H1 (cell line): ENCODE measurements around the gene MACROD1. TPM values are rescaled to one million over a fixed set of nuclear protein-coding genes. Genes with fewer than 3 reads are reported as not detected.

Experiments used
- CTCF ChIA-PET: fragments of 300-600 bp; sonication (Branson Sonifier 250); formaldehyde crosslinking; loops from one replicate; lab custom pipeline; 2021; ENCODE audit not compliant: partially characterized antibody; lab: Charles Lee
- POLR2A ChIA-PET: fragments of 300-600 bp; sonication (Branson Sonifier 250); formaldehyde crosslinking; loops from one replicate; lab custom pipeline; 2021; ENCODE audit warnings: inconsistent platforms; ENCODE audit not compliant: partially characterized antibody; lab: Charles Lee
- DNase-seq, 2 experiments: peaks; one replicate each; pipeline versions ENCODE4 v3.0.0 to v3.0.0-alpha.2; 2010 to 2022; ENCODE audit warnings: low spot score in 2 of 2, low read depth in 1 of 2, mixed read lengths in 1 of 2
- FAIRE-seq: peaks from 2 replicates; lab custom pipeline; 2011; peaks lifted over from hg19 to GRCh38; lab: Jason Lieb, UNC
- H2AFZ ChIP-seq: 2 replicates; pipeline ENCODE4 v1.8.1; 2012; ENCODE audit warnings: low read length, inconsistent platforms
- H2AK5ac ChIP-seq: 2 replicates; pipeline ENCODE4 v1.6.1; 2013; ENCODE audit warnings: low read depth, low read length
- H2BK120ac ChIP-seq: replicated peaks from 2 replicates; pipeline ENCODE3; 2013; ENCODE audit warnings: low read depth, low read length, inconsistent platforms
- H2BK12ac ChIP-seq: 2 replicates; pipeline ENCODE4 v1.6.1; 2013; ENCODE audit warnings: low read depth, low read length
- H2BK15ac ChIP-seq: 2 replicates; pipeline ENCODE4 v1.6.1; 2013; ENCODE audit warnings: low read length
- H2BK20ac ChIP-seq: 2 replicates; pipeline ENCODE4 v1.6.1; 2013; ENCODE audit warnings: low read length
- H2BK5ac ChIP-seq: 2 replicates; pipeline ENCODE4 v1.6.1; 2013; ENCODE audit warnings: low read depth, low read length
- H3K14ac ChIP-seq: 2 replicates; pipeline ENCODE4 v1.6.1; 2013; ENCODE audit warnings: inconsistent platforms; ENCODE audit not compliant: insufficient read length
- H3K18ac ChIP-seq: 2 replicates; pipeline ENCODE4 v1.6.1; 2013; ENCODE audit warnings: low read length; ENCODE audit errors: extremely low read depth
- H3K23ac ChIP-seq: 2 replicates; pipeline ENCODE4 v1.6.1; 2013; ENCODE audit warnings: inconsistent platforms; ENCODE audit not compliant: insufficient read length
- H3K23me2 ChIP-seq: 2 replicates; pipeline ENCODE4 v1.6.1; 2013; ENCODE audit warnings: low read depth, low read length
- H3K27ac ChIP-seq: 2 replicates; pipeline ENCODE4 v1.6.1; 2011; ENCODE audit warnings: low read depth, low read length, inconsistent platforms
- H3K27me3 ChIP-seq, 4 experiments: replicated peaks in 1 of 4; 1 replicate in 1 of 4; 2 replicates in 3 of 4; pipeline versions ENCODE4 v1.6.1 to v1.8.1; 2011 to 2013; ENCODE audit warnings: low read length in 3 of 4, mild to moderate bottlenecking in 3 of 4, inconsistent platforms in 2 of 4, mixed read lengths in 2 of 4, moderate library complexity in 1 of 4; ENCODE audit not compliant: control insufficient read depth in 3 of 4, insufficient read depth in 3 of 4; ENCODE audit errors: extremely low read depth in 1 of 4
- H3K36me3 ChIP-seq, 4 experiments: 2 replicates each; pipeline versions ENCODE4 v1.6.1 to v1.8.1; 2011 to 2013; ENCODE audit warnings: mild to moderate bottlenecking in 4 of 4, low read length in 3 of 4, moderate library complexity in 2 of 4, control low read depth in 1 of 4, inconsistent platforms in 1 of 4; ENCODE audit not compliant: insufficient read depth in 4 of 4, control insufficient read depth in 2 of 4
- H3K4ac ChIP-seq: replicated peaks from 2 replicates; pipeline ENCODE3; 2013; ENCODE audit warnings: low read length, low read depth, mixed read lengths, inconsistent platforms; ENCODE audit not compliant: insufficient read length
- H3K4me1 ChIP-seq, 4 experiments: replicated peaks in 1 of 4; 1 replicate in 1 of 4; 2 replicates in 3 of 4; pipeline versions ENCODE4 v1.6.1 to v1.8.1; 2011 to 2013; ENCODE audit warnings: low read length in 3 of 4, inconsistent platforms in 2 of 4, mixed read lengths in 1 of 4; ENCODE audit not compliant: insufficient read depth in 4 of 4, control insufficient read depth in 3 of 4
- H3K4me2 ChIP-seq, 2 experiments: 2 replicates each; pipeline versions ENCODE4 v1.6.1 to v1.8.1; 2011 to 2013; ENCODE audit warnings: low read depth in 2 of 2, low read length in 2 of 2, control low read depth in 1 of 2, inconsistent platforms in 1 of 2, mild to moderate bottlenecking in 1 of 2; ENCODE audit not compliant: insufficient read depth in 1 of 2
- H3K4me3 ChIP-seq, 4 experiments: fragments of 200-600, 300-600 bp in 1 of 4; sonication (generic), shearing (Covaris generic), sonication (Bioruptor Twin) in 1 of 4; 2 replicates each; pipeline versions ENCODE4 v1.5.1 to v1.8.1; 2011 to 2016; ENCODE audit warnings: low read length in 4 of 4, low read depth in 3 of 4, control low read depth in 2 of 4, inconsistent platforms in 2 of 4, mild to moderate bottlenecking in 2 of 4, mixed read lengths in 1 of 4, moderate library complexity in 1 of 4; ENCODE audit not compliant: insufficient read depth in 2 of 4; ENCODE audit errors: extremely low read depth in 1 of 4
- H3K56ac ChIP-seq: replicated peaks from 2 replicates; pipeline ENCODE3; 2013; ENCODE audit warnings: low read depth, mild to moderate bottlenecking, mixed read lengths, low read length, inconsistent platforms; ENCODE audit not compliant: insufficient read length
- H3K79me1 ChIP-seq: 2 replicates; pipeline ENCODE4 v1.6.1; 2013; ENCODE audit warnings: low read depth, low read length, control low read depth
- H3K79me2 ChIP-seq, 2 experiments: 2 replicates each; pipeline versions ENCODE4 v1.6.1 to v1.8.1; 2012 to 2013; ENCODE audit warnings: low read length in 2 of 2, mild to moderate bottlenecking in 2 of 2, inconsistent platforms in 1 of 2; ENCODE audit not compliant: insufficient read depth in 2 of 2, control insufficient read depth in 1 of 2
- H3K9ac ChIP-seq, 4 experiments: replicated peaks in 1 of 4; 1 replicate in 1 of 4; 2 replicates in 3 of 4; pipeline versions ENCODE4 v1.6.1 to v1.8.1; 2011 to 2013; ENCODE audit warnings: low read depth in 3 of 4, low read length in 3 of 4, control low read depth in 2 of 4, mild to moderate bottlenecking in 2 of 4, moderate library complexity in 2 of 4, inconsistent platforms in 1 of 4; ENCODE audit errors: extremely low read depth in 1 of 4
- H3K9me3 ChIP-seq, 2 experiments: 2 replicates each; pipeline versions ENCODE4 v1.6.1 to v1.8.1; 2012 to 2013; ENCODE audit warnings: mild to moderate bottlenecking in 2 of 2, moderate library complexity in 2 of 2, control low read depth in 1 of 2, inconsistent platforms in 1 of 2, low read depth in 1 of 2, low read length in 1 of 2, mixed read lengths in 1 of 2; ENCODE audit not compliant: insufficient read depth in 2 of 2
- H4K20me1 ChIP-seq, 2 experiments: replicated peaks in 1 of 2; 2 replicates each; pipeline versions ENCODE3 to v1.8.1; 2011 to 2013; ENCODE audit warnings: inconsistent platforms in 2 of 2, low read length in 2 of 2, mild to moderate bottlenecking in 1 of 2; ENCODE audit not compliant: insufficient read depth in 2 of 2, control insufficient read depth in 1 of 2
- H4K5ac ChIP-seq: 2 replicates; pipeline ENCODE4 v1.6.1; 2013; ENCODE audit warnings: low read length, low read depth, mixed read lengths, inconsistent platforms; ENCODE audit not compliant: insufficient read length
- H4K8ac ChIP-seq: 2 replicates; pipeline ENCODE4 v1.8.0; 2013; ENCODE audit warnings: mild to moderate bottlenecking, moderate library complexity, low read length, inconsistent platforms; ENCODE audit not compliant: insufficient read depth; ENCODE audit errors: extremely low read depth
- H4K91ac ChIP-seq: replicated peaks from 2 replicates; pipeline ENCODE3; 2013; ENCODE audit warnings: low read length, mixed read lengths, inconsistent platforms; ENCODE audit not compliant: insufficient read length
- CBX5 ChIP-seq: fragments of 300-800, 300-1000 bp; sonication (generic); IDR thresholded peaks from 2 replicates; pipeline ENCODE4 v1.7.1; 2016; ENCODE audit warnings: antibody characterized with exemption, low read length, low read depth
- CHD1 ChIP-seq: IDR thresholded peaks from 2 replicates; pipeline ENCODE4 v1.6.1; 2012; ENCODE audit warnings: low read depth, low read length, improper control_type of control experiment
- EP300 ChIP-seq, 2 experiments: IDR thresholded peaks; 1 replicate in 1 of 2; 2 replicates in 1 of 2; pipeline ENCODE4 v1.6.1; 2011 to 2012; ENCODE audit warnings: low read depth in 2 of 2, low read length in 2 of 2, mild to moderate bottlenecking in 2 of 2, borderline replicate concordance in 1 of 2, inconsistent platforms in 1 of 2, moderate library complexity in 1 of 2
- FOSL1 ChIP-seq: IDR thresholded peaks from 2 replicates; pipeline ENCODE4 v1.6.1; 2011; ENCODE audit warnings: mild to moderate bottlenecking, low read depth, low read length, moderate library complexity; ENCODE audit not compliant: insufficient read depth
- GTF2F1 ChIP-seq: IDR thresholded peaks from 2 replicates; pipeline ENCODE4 v1.6.1; 2012; ENCODE audit warnings: low read depth, low read length, improper control_type of control experiment, borderline replicate concordance
- POLR2A ChIP-seq, 2 experiments: IDR thresholded peaks; 1 replicate in 1 of 2; 2 replicates in 1 of 2; pipeline ENCODE4 v1.6.1; 2011; ENCODE audit warnings: low read depth in 2 of 2, low read length in 2 of 2, mild to moderate bottlenecking in 2 of 2; ENCODE audit errors: control extremely low read depth in 1 of 2
- RXRA ChIP-seq: IDR thresholded peaks from 2 replicates; pipeline ENCODE4 v1.6.1; 2011; ENCODE audit warnings: low read depth, mild to moderate bottlenecking, low read length, moderate library complexity; ENCODE audit not compliant: insufficient read depth
- TAF1 ChIP-seq: IDR thresholded peaks from 2 replicates; pipeline ENCODE4 v1.6.1; 2011; ENCODE audit warnings: mild to moderate bottlenecking, low read depth, low read length
- WGBS, 2 experiments: shearing (Covaris generic) in 1 of 2; methylation state at CpG; one replicate each; pipeline versions ENCODE4 v1.1.6 to v1.1.7; 2013 to 2015; ENCODE audit warnings: low lambda C conversion rate in 2 of 2, mixed read lengths in 2 of 2, inconsistent platforms in 1 of 2, low coverage in 1 of 2, missing lambda C conversion rate in 1 of 2; ENCODE audit not compliant: insufficient replicate concordance in 2 of 2, insufficient coverage in 1 of 2, insufficient read length in 1 of 2; ENCODE audit errors: extremely low coverage in 1 of 2, missing lambda C conversion rate in 1 of 2; 5-methylcytosine and 5-hydroxymethylcytosine counted together
- polyA plus RNA-seq, 7 experiments: library from polyadenylated mRNA; depleted of rRNA in 3 of 7; stranded (reverse) in 5 of 7; unstranded in 2 of 7; fragments of >200 nt in 5 of 7; fragments of 200-250 nt in 2 of 7; gene quantifications; 1 replicate in 5 of 7; 2 replicates in 1 of 7; 4 replicates in 1 of 7; pipeline versions ENCODE4 v1.2.1 to v1.2.3, GENCODE V29; 2011 to 2013; ENCODE audit warnings: missing spikeins in 2 of 7, mixed read lengths in 2 of 7
- total RNA-seq: library from RNA; stranded (reverse); fragmentation: NEBNext Ultra II Directional; extraction: Animal tissue kit (Norgen Biotek cat#: 25700); gene quantifications from 2 replicates; pipeline ENCODE4 v1.2.1, GENCODE V29; 2021
- TF ChIP-seq, protein P1 (sequence below): IDR thresholded peaks from 2 replicates; pipeline ENCODE4 v1.6.1; 2012; ENCODE audit warnings: low read length, inconsistent platforms
- TF ChIP-seq, protein P2 (sequence below): IDR thresholded peaks from 2 replicates; pipeline ENCODE4 v1.6.1; 2012; ENCODE audit warnings: inconsistent platforms
- TF ChIP-seq, protein P3 (sequence below): IDR thresholded peaks from 2 replicates; pipeline ENCODE4 v1.6.1; 2011; ENCODE audit warnings: low read length, improper control_type of control experiment

The MACROD1 gene
- total and polyA plus RNA-seq, 2 of the 8 experiments (the other 6 are each of a cell fraction or from before 2014, with no cell fraction given), result 19.5 to 34.1 TPM

DNA sequence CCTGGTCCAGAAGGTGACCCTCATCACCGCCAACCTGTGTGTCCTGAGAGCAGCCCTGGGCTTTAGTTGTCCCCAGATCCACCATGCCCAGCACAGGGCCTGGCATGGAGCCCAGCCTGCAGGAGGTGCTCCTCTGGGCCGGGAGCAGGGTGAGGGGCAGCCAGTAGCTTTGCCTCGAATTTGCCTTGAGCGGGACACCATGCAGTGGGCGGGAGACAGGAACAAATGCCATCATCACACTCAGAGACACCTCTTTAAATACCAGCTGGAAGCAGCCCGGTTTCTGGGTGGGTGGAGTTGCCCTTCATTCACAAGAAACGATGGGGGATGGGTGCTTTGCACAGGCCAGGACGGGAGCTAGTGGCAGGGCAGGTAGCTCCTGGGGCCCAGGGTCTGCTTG is 110.8 kb downstream of the MACROD1 start:
- H3K9ac ChIP-seq, result no peak overlapping the region
- no peak for DNase-seq
- H2BK20ac ChIP-seq, result peak overlapping the region; percentile 95; the same call in 1 of the 2 replicates
- H2BK5ac ChIP-seq, result no peak overlapping the region
- H4K8ac ChIP-seq, result no peak overlapping the region
- H3K4me2 ChIP-seq, result no peak overlapping the region
- ChIA-PET CTCF (interaction anchor here (0.5 to 7.7 kb wide), 5 partner anchors 14 to 1161 kb away, joined by 3 to 42 read pairs (median 4); no protein-coding TSS in a partner anchor), POLR2A (no interaction called here)
- H3K14ac ChIP-seq, result no peak overlapping the region
- H4K5ac ChIP-seq, result no peak overlapping the region
- H3K23me2 ChIP-seq, result peaks cover 2% of the 10 kb centered on the region; the same call in 1 of the 2 replicates
- no peak overlapping the region for H2BK15ac ChIP-seq
- FAIRE-seq, result no peak
- no peak overlapping the region for H3K4ac ChIP-seq
- H3K56ac ChIP-seq, result no peak overlapping the region
- H4K20me1 ChIP-seq, result peaks cover 2 to 11% of the 10 kb centered on the region in 2 experiments
- WGBS, 2 experiments, result 62% methylated on average over 8 of the region's 8 CpGs; no CpG with 5 or more reads in 1 of the 2 experiments
- H3K27ac ChIP-seq, result no peak overlapping the region
- H3K23ac ChIP-seq, result no peak overlapping the region
- peaks cover 9 to 76% (median 53%) of the 10 kb centered on the region in 4 experiments for H3K27me3 ChIP-seq
- H3K4me1 ChIP-seq, result peaks cover 6 to 29% (median 23%) of the 10 kb centered on the region in 4 experiments
- H3K18ac ChIP-seq, result no peak overlapping the region; the same call in 1 of the 2 replicates
- peak overlapping the region; percentile 87; the same call in 1 of the 2 replicates for H2BK12ac ChIP-seq
- H2AK5ac ChIP-seq, result no peak overlapping the region
- H3K36me3 ChIP-seq, result no peaks in the 10 kb centered on the region
- H3K4me3 ChIP-seq, result no peak overlapping the region
- H3K79me1 ChIP-seq, result no peaks in the 10 kb centered on the region
- no peak overlapping the region for H2AFZ ChIP-seq
- no peaks in the 10 kb centered on the region for H3K9me3 ChIP-seq
- H3K79me2 ChIP-seq, result no peaks in the 10 kb centered on the region
- no peak overlapping the region for H2BK120ac ChIP-seq
- no peak overlapping the region for H4K91ac ChIP-seq
- TF ChIP-seq, protein P1, sequence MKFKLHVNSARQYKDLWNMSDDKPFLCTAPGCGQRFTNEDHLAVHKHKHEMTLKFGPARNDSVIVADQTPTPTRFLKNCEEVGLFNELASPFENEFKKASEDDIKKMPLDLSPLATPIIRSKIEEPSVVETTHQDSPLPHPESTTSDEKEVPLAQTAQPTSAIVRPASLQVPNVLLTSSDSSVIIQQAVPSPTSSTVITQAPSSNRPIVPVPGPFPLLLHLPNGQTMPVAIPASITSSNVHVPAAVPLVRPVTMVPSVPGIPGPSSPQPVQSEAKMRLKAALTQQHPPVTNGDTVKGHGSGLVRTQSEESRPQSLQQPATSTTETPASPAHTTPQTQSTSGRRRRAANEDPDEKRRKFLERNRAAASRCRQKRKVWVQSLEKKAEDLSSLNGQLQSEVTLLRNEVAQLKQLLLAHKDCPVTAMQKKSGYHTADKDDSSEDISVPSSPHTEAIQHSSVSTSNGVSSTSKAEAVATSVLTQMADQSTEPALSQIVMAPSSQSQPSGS, result no peak
- TF ChIP-seq, protein P2, sequence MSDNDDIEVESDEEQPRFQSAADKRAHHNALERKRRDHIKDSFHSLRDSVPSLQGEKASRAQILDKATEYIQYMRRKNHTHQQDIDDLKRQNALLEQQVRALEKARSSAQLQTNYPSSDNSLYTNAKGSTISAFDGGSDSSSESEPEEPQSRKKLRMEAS, result no peak
- TF ChIP-seq, protein P3, sequence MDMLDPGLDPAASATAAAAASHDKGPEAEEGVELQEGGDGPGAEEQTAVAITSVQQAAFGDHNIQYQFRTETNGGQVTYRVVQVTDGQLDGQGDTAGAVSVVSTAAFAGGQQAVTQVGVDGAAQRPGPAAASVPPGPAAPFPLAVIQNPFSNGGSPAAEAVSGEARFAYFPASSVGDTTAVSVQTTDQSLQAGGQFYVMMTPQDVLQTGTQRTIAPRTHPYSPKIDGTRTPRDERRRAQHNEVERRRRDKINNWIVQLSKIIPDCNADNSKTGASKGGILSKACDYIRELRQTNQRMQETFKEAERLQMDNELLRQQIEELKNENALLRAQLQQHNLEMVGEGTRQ, result no peak
- TF ChIP-seq GTF2F1 (no peak), CHD1 (no peak), CBX5 (no peak), RXRA (no peak), TAF1 (no peak), POLR2A (IDR thresholded peaks at IDR 0.05; ENCODE audit: control extremely low read depth in 1 of 2, low read depth in 2 of 2, low read length in 2 of 2) (no peak), FOSL1 (no peak), EP300 (IDR thresholded peaks at IDR 0.05; ENCODE audit: borderline replicate concordance in 1 of 2, low read depth in 2 of 2, low read length in 2 of 2) (no peak)
